ENCODE results near the gene NUP205. TPM values are rescaled to one million over a fixed set of nuclear protein-coding genes. Genes with fewer than 3 reads are reported as not detected.
A peak's percentile ranks its signal among the peaks of the same experiment; 100 is the strongest.

Gene NUP205
- total and polyA plus RNA-seq, 12 donors, result 22.3 to 48.1 (median 35.4) TPM

- Histone ChIP-seq H3K4me3 (peak overlapping the region; percentile 19 to 85 (median 76)), H3K9me3 (replicated peaks in 1 of 3) (no peaks in the 10 kb centered on the region), H3K4me1 (replicated peaks in 1 of 2) (peaks cover 5 to 11% of the 10 kb centered on the region in 2 donors), H3K27ac (peak overlapping the region; percentile 55 to 99 (median 93)), H3K27me3 (no peaks in the 10 kb centered on the region), H3K36me3 (replicated peaks in 1 of 2) (no peaks in the 10 kb centered on the region)
- intact Hi-C loops (cut with DNase I), result loop anchor here (5.0 to 10.0 kb wide), 2 partner anchors 274 to 276 kb away; no protein-coding TSS in a partner anchor
- DNase-seq, result peak; percentile 41 to 77 (median 48)
- TF ChIP-seq, protein P1, sequence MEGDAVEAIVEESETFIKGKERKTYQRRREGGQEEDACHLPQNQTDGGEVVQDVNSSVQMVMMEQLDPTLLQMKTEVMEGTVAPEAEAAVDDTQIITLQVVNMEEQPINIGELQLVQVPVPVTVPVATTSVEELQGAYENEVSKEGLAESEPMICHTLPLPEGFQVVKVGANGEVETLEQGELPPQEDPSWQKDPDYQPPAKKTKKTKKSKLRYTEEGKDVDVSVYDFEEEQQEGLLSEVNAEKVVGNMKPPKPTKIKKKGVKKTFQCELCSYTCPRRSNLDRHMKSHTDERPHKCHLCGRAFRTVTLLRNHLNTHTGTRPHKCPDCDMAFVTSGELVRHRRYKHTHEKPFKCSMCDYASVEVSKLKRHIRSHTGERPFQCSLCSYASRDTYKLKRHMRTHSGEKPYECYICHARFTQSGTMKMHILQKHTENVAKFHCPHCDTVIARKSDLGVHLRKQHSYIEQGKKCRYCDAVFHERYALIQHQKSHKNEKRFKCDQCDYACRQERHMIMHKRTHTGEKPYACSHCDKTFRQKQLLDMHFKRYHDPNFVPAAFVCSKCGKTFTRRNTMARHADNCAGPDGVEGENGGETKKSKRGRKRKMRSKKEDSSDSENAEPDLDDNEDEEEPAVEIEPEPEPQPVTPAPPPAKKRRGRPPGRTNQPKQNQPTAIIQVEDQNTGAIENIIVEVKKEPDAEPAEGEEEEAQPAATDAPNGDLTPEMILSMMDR (IDR thresholded peaks at IDR 0.05), result peak in 5 of 6 experiments; percentile 26 to 57 (median 49)
- TF ChIP-seq POLR2A (IDR thresholded peaks at IDR 0.05), result no peak
- 0% methylated on average over 9 to 16 of the region's 16 CpGs for WGBS, 4 donors
Measured at GRCh38 chr7:135558337-135558767, 635 bp downstream of the NUP205 start.

DNA sequence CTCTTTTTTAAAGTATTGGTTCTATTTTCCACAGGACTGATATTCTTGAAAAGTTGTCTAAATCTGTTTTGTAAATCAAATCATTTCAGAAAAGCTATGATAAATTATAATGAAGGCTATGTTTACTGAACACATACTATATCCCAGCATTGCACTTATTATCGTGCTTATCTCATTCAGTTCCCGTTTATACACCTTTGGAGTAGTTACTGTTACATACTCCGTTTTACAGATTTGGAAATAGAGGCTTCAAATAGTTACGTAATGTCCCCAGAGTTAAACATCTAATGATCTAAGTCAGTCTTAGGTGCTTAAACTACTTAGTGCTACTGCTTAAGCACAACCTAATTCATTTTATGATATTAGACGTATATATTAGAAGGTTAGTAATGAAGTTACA, 1.2 kb downstream of the NUP205 start:
- Histone ChIP-seq H3K4me3 (peak overlapping the region in 2 of 4 donors; percentile 68 to 84), H3K27me3 (no peaks in the 10 kb centered on the region), H3K36me3 (replicated peaks in 1 of 2) (no peaks in the 10 kb centered on the region), H3K4me1 (replicated peaks in 1 of 2) (peaks cover 5 to 11% of the 10 kb centered on the region in 2 donors), H3K27ac (peak overlapping the region in 2 of 5 donors; percentile 93 to 99), H3K9me3 (replicated peaks in 1 of 3) (no peaks in the 10 kb centered on the region)
- DNase-seq, result no peak
- TF ChIP-seq, protein P1 (IDR thresholded peaks at IDR 0.05), result no peak
- TF ChIP-seq POLR2A (IDR thresholded peaks at IDR 0.05), result no peak
- WGBS, 4 donors, result 49 to 53% (median 51%) methylated on average over 5 of the region's 5 CpGs
- intact Hi-C loops (cut with DNase I), result loop anchor here (5.0 to 10.0 kb wide), 2 partner anchors 274 to 277 kb away; no protein-coding TSS in a partner anchor

DNA sequence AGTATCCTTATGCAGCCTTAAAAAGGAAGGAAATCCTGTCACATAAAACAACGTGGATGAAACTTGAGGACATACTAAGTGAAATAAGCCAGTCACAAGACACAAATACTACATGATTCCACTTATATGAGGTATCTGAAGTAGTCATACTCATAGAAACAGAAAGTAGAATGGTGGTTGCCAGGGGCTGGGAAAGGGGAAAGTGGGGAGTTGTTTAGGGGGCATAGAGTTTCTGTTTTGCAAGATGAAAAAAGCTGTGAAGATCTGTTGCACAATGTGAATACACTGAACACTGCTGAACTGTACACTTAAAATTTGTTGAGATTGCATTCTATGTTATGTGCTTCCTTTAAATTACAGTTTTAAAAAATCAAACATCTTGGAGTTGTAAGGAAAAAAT, 2.9 kb downstream of the NUP205 start:
- Histone ChIP-seq H3K27ac (no peak overlapping the region), H3K36me3 (replicated peaks in 1 of 2) (no peaks in the 10 kb centered on the region), H3K9me3 (replicated peaks in 1 of 3) (no peaks in the 10 kb centered on the region), H3K4me3 (no peak overlapping the region), H3K27me3 (no peaks in the 10 kb centered on the region), H3K4me1 (replicated peaks in 1 of 2) (peaks cover 5 to 11% of the 10 kb centered on the region in 2 donors)
- no peak for DNase-seq
- TF ChIP-seq, protein P1 (IDR thresholded peaks at IDR 0.05), result no peak
- intact Hi-C loops (cut with DNase I), result no loop called here
- WGBS, 4 donors, result 47 to 62% (median 53%) methylated on average over 1 of the region's 1 CpG

DNA sequence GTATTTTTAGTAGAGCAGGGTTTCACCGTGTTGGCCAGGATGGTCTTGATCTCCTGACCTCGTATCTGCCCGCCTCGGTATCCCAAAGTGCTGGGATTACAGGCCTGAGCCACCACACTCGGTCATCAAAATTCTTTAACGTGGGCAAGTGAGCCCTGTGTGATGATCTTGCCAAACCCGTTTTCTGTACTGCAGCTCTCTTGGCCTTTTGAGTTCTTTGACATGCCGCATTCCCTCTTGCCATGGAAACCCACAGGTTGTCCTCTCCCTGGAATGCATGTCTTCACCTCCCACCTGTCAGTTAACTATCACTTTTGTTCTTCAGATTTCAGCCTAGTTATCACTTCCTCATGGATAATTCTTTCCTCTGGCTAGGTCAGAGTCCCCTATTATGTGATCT, 5.0 kb downstream of the NUP205 start:
- H3K36me3 ChIP-seq (replicated peaks in 1 of 2), result no peaks in the 10 kb centered on the region
- peaks cover 5 to 11% of the 10 kb centered on the region in 2 donors for H3K4me1 ChIP-seq (replicated peaks in 1 of 2)
- WGBS, 4 donors, result 91 to 97% (median 92%) methylated on average over 7 to 8 of the region's 8 CpGs

More for the DNA sequence above, 5.0 kb downstream of the NUP205 start:
- Histone ChIP-seq H3K9me3 (replicated peaks in 1 of 3) (no peaks in the 10 kb centered on the region), H3K27me3 (no peaks in the 10 kb centered on the region), H3K27ac (no peak overlapping the region), H3K4me3 (no peak overlapping the region)
- no peak for DNase-seq
- no peak for TF ChIP-seq POLR2A (IDR thresholded peaks at IDR 0.05)
- TF ChIP-seq, protein P1 (IDR thresholded peaks at IDR 0.05), result no peak
- intact Hi-C loops (cut with DNase I), result no loop called here

All from adrenal gland (tissue), 12 donors.